GM18861 (cell line): ENCODE results near the gene DSE.
A peak's percentile ranks its signal among the peaks of the same experiment; 100 is the strongest.

Experiments
- ATAC-seq: cut with Tn5 transposase; IDR thresholded peaks from one replicate; pipeline ENCODE4 v1.9.1; 2021; ENCODE audit not compliant: unreplicated experiment

Gene DSE

GRCh38 chr6:116386581-116387299 is 16.0 kb downstream of the DSE start:
- ATAC-seq: no peak

- peak; percentile 49 for ATAC-seq
Measured at GRCh38 chr6:116387374-116387773, 16.6 kb downstream of the DSE start.

- no peak for ATAC-seq
Measured at GRCh38 chr6:116388924-116389323, 18.2 kb downstream of the DSE start.

GRCh38 chr6:116389357-116389756 is 18.6 kb downstream of the DSE start:
- ATAC-seq: no peak

- peak; percentile 47 for ATAC-seq
Measured at GRCh38 chr6:116390581-116390980, 19.8 kb downstream of the DSE start.

GRCh38 chr6:116392132-116393013 is 21.6 kb downstream of the DSE start:
- ATAC-seq: peak; percentile 26

- ATAC-seq: no peak
Measured at GRCh38 chr6:116393430-116393829, 22.7 kb downstream of the DSE start.

- ATAC-seq: peak; percentile 31
Measured at GRCh38 chr6:116395647-116396046, 24.9 kb downstream of the DSE start.

- ATAC-seq: no peak
Measured at GRCh38 chr6:116396441-116396840, 25.7 kb downstream of the DSE start.

GRCh38 chr6:116397914-116398313 is 27.2 kb downstream of the DSE start:
- no peak for ATAC-seq

GRCh38 chr6:116398316-116399010 is 27.7 kb downstream of the DSE start:
- no peak for ATAC-seq

GRCh38 chr6:116399287-116399686 is 28.5 kb downstream of the DSE start:
- no peak for ATAC-seq

- ATAC-seq: no peak
Measured at GRCh38 chr6:116400328-116400727, 29.6 kb downstream of the DSE start.

GRCh38 chr6:116402108-116402937 is 31.6 kb downstream of the DSE start:
- ATAC-seq: no peak

- no peak for ATAC-seq
Measured at GRCh38 chr6:116403205-116403604, 32.5 kb downstream of the DSE start.

GRCh38 chr6:116404696-116405095 is 33.9 kb downstream of the DSE start:
- ATAC-seq: no peak

GRCh38 chr6:116405138-116405537 is 34.4 kb downstream of the DSE start:
- ATAC-seq: peak; percentile 59

GRCh38 chr6:116405652-116406356 is 35.1 kb downstream of the DSE start:
- no peak for ATAC-seq

- no peak for ATAC-seq
Measured at GRCh38 chr6:116406678-116407345, 36.1 kb downstream of the DSE start.

GRCh38 chr6:116408491-116408890 is 37.7 kb downstream of the DSE start:
- no peak for ATAC-seq
